Stimulated activated CD4-positive, alpha-beta T cell treated with anti-CD3 and anti-CD28 coated beads, Interleukin-15, amount 100 ng/mL, for 1 hour (primary cell): Measurements from ENCODE around the gene RAB14.

ENCODE experiments used
- DNase-seq, 2 donors: peaks; one replicate each; pipeline ENCODE4 v3.0.0-alpha.2; 2020; ENCODE audit warnings: low read depth in 1 of 2, low spot score in 1 of 2

RAB14 gene

DNA sequence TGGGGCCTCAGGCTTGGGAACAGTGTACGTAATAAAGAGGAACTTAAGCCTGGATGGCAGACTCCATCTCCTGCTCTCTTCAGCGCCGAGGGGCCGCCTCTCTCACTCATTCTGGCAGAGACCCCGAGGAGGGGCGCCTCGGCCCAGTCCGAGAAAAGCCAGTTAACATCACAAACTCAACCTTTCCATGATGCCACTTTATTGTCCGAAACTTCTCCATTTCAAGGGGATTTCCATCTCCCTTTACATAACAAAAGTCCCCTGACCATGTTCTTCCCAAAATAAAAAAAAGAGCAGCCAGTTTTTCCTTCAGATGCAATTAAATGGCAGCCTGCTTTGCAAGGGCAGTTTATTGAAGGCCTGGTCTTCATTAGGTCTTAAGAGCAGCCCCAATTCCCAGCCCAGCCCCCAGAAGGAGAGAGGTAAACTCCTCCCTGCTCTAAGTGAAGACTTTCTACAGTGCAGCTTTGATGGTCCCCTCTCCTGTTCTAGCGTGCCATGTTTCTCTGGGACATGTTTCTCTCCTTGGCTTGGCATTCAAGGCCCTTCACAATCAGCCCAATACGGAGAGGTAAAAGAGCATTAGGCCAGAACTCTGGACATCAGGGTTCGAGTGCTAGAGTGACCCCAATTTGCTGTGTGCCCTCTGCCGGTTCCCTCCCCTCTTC is 19.5 kb upstream of the RAB14 start:
- no peak for DNase-seq

GRCh38 chr9:121219530-121219929 is 17.9 kb upstream of the RAB14 start:
- no peak for DNase-seq

- no peak for DNase-seq
These were observed 16.8 kb upstream of the RAB14 start for GRCh38 chr9:121218357-121219027.

GRCh38 chr9:121217609-121218292 is 16.1 kb upstream of the RAB14 start:
- DNase-seq: no peak

DNA sequence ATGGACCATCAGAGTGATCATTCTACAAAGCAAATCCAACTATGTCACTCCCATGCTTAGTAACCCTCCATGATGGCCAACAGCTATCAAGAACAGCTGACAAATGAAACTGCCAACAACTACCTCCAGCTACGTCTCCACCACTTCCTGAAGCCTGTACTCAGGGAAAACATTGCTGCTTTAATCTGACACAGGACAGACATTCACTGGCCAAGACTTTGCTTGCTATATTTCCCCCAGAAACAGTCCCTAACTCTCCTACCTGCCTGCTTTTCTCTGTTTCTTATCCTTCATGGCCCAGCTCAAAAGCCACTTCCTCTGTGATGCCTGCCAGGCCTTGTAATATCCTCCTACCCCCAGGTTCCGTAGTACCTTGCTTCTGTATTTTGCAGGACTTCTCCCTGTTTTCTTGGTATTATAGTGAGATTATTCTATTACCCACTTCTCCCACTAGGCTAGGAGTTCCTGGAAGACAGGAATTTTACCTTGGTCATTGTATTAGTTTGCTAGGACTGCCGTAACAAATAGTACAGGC is 14.7 kb upstream of the RAB14 start:
- no peak for DNase-seq

DNA sequence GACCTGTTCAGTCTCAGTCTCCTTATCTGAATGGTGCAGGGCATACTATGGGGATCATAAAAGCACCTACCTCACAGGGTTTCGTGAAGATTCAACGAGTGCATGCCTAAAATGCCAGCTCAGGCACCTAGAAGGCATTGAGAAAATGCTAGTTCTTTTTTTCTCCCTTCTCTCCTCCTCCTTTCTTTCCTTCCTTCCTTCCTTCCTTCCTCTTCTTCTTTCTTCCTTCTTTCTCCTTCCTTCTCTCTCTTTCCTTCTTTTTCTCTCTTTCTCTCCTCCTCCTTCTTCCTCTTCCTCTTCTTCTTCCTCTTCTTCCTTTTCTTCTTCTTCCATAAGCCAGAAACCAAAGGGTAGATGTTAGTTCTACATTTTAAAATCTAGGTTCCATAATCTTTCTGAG is 12.3 kb upstream of the RAB14 start:
- no peak for DNase-seq

- peak; percentile 28 to 56 for DNase-seq
These were observed 11.6 kb upstream of the RAB14 start for GRCh38 chr9:121213136-121213806.

DNA sequence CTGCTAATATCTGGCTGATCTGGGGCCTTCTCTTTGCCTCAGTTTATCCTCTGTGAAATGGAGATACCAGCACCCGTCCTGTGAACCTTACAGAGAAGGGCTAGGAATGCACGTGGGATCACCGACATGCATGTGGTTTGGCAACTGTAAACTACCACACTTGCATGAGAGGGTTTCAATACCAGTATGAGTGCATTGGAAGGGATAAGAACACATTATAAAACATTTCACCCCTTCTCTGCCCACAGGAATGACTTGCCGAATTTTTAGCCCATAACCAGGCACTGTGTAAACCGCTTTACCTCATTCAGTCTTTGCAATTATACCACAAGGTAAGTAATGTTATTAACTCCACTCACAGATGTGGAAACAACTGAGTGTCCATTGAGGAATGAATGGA is 8.9 kb upstream of the RAB14 start:
- DNase-seq: no peak

GRCh38 chr9:121207371-121207940 is 5.8 kb upstream of the RAB14 start:
- DNase-seq: no peak

DNA sequence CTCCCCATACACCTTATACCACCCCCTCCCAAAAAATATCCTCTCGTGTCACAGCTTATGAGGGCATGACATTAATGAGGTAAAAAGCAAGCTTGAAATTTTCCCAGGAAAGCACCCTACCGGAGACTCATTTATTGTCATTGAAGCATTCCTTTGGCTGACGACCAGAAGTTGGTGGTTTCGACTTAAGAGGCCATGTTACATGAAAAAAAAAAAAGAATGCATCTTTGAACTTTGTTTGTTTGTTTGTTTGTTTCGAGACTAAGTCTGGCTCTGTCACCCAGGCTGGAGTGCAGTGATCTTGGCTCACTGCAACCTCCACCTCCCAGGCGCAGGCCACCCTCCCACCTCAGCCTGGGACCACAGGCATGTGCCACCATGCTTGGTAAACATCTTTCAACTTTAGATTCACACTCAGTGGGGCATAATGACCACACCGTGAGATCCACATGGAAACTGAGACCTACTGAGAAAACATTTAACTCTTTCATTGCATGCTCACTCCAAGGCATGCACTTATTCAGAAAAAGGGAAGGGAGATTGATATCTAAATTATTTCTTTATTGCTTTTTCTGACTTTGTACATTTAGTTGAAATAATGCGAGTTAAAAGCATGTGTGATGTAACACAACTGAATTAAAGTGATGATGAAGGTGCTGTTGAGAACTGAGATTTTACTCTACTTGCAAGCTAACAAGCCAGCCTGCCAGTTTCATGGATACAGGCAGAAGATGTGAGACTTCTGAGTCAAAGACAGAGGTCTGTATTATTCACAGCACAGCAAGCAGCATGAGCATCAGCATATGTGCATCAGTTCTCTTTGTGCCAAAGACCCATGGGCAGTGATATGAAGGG is 5.1 kb upstream of the RAB14 start:
- no peak for DNase-seq

GRCh38 chr9:121204611-121205010 is 2.9 kb upstream of the RAB14 start:
- no peak for DNase-seq

DNA sequence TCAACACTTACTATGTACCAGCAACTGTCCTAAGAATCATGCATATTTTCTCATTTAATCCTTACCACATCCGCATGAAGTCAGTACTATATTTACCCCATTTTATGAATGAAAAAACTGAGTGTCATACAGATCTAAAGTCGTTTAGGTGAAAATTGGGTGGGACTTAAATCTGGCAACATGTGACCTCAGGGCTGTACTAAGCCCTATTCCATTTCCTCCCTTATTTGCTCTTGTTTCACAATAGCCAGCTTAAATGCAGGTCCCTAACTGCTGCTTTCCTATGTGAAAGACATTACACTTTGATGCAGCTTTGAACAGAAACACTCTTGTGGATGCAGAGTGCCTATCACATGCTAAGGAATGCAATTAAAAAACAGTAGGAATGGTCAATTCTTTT is 2.5 kb upstream of the RAB14 start:
- DNase-seq: no peak

DNA sequence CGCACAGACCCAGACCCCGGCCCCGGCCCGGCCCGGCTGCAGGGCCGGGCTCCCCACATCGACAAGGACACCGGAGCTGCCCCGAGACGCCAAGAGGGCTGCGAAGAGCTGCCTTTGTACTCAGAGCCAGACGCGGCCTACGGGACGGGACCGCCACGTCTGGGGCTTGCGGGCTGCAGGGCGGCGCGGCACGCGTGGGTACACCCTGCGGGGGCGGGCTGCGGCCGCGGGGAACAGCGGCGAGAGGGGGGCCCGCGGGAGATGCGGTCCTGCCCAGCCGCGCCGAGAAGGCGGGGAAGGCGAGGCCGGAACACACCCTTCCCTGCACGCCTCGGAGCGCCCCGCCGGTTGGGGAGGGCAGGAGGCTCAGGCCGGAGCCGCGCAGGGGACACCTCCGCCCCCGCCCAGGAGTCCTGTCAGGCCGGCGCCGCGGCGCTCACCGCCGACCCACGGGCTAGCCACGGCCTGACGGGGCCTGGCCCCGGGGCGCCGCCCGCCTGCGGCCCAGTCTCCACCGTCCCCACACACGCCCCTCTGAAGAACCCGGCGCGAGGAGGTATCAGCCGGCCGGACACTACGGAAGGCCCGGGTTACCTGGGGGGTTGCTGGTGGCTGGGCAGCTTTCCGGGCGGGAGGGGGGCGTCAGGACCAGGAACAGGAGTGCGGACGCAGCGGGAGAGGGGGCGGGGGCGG is 478 bp downstream of the RAB14 start:
- DNase-seq: peak; percentile 15 to 32

- no peak for DNase-seq
These were observed 1.3 kb downstream of the RAB14 start for GRCh38 chr9:121200356-121200755.

GRCh38 chr9:121199921-121200320 is 1.7 kb downstream of the RAB14 start:
- DNase-seq: no peak

- no peak for DNase-seq
These were observed 3.1 kb downstream of the RAB14 start for GRCh38 chr9:121198512-121199042.

GRCh38 chr9:121197132-121197531 is 4.5 kb downstream of the RAB14 start:
- DNase-seq: no peak

DNA sequence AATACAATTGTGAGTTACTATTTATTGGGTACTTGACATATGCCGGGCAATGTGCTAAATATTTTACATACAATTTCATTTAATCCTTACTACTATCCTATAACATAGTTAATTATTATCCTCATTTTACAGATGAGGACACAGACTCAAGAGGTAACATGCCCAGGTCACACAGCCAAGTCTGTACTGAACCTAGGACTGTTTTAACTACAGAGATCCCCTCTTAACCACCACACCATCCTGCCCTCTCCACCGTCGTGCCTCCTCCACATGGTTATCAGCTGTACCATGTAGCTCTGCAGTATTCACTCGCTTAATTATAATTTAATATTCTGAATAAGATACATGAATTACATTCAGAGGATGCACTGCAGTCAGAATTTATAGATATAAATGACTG is 5.3 kb downstream of the RAB14 start:
- no peak for DNase-seq

DNA sequence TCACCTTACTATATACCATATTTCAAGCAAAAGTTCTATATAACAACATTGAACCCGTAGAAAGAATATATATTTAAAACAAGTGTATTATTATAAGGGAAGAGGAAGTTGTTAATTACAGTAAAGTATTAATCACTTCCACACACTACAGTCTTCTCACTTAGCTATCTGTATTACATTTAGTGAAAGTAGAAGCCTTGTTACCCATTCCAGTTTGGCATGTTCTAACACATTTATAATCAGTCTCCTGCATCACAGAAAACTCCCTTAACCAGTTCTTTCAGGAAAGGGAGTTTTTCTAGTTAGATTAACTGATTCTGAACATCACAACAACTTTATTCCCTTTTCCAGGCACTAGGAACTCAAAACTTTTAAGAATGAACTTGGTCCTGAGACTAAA is 6.9 kb downstream of the RAB14 start:
- DNase-seq: no peak
